Activated naive CD4-positive, alpha-beta T cell treated with anti-CD3 and anti-CD28 coated beads, Interleukin-2, amount 50 U/mL, for 16 hours (primary cell): ENCODE measurements around the gene LAMTOR2.
A peak's percentile ranks its signal among the peaks of the same experiment; 100 is the strongest.
"Not testable (repeated sequence)": the region's sequence is repeated elsewhere in the genome, so short reads cannot be mapped to it uniquely, and the experiment has no call there.

Source experiments
- DNase-seq: peaks from one replicate; pipeline ENCODE4 v3.0.0-alpha.2; 2020

Gene LAMTOR2

GRCh38 chr1:156054500-156055280 is at the start of gene LAMTOR2:
Gene LAMTOR2, plus strand, starts transcription at chr1:156054782. Its CDS starts 108 bp downstream, at chr1:156054890.
- peak; percentile 97 for DNase-seq

GRCh38 chr1:156004843-156005584 is 49.6 kb upstream of the LAMTOR2 start:
- DNase-seq: no peak

GRCh38 chr1:156006666-156007376 is 47.8 kb upstream of the LAMTOR2 start:
- DNase-seq: no peak

- DNase-seq: no peak
These were observed 45.2 kb upstream of the LAMTOR2 start for GRCh38 chr1:156009404-156009803.

- no peak for DNase-seq
These were observed 42.3 kb upstream of the LAMTOR2 start for GRCh38 chr1:156012051-156012817.

- no peak for DNase-seq
These were observed 39.8 kb upstream of the LAMTOR2 start for GRCh38 chr1:156014829-156015228.

GRCh38 chr1:156019946-156020292 is 34.7 kb upstream of the LAMTOR2 start:
- DNase-seq: no peak

- peak; percentile 82 for DNase-seq
These were observed 34.1 kb upstream of the LAMTOR2 start, which contains the start of gene SSR2 for GRCh38 chr1:156020293-156021092. Gene SSR2, minus strand, starts transcription at chr1:156020951. Its CDS starts 784 bp downstream, at chr1:156020167.

GRCh38 chr1:156021093-156021428 is 33.5 kb upstream of the LAMTOR2 start:
- no peak for DNase-seq

GRCh38 chr1:156021954-156022353 is 32.6 kb upstream of the LAMTOR2 start:
- no peak for DNase-seq

GRCh38 chr1:156024801-156025200 is 29.8 kb upstream of the LAMTOR2 start:
- no peak for DNase-seq

GRCh38 chr1:156025876-156026275 is 28.7 kb upstream of the LAMTOR2 start:
- peak; percentile 18 for DNase-seq

GRCh38 chr1:156026588-156026987 is 28.0 kb upstream of the LAMTOR2 start:
- no peak for DNase-seq

- DNase-seq: no peak
These were observed 21.6 kb upstream of the LAMTOR2 start for GRCh38 chr1:156033011-156033410.

- not testable (repeated sequence) for DNase-seq
These were observed 19.6 kb upstream of the LAMTOR2 start for GRCh38 chr1:156034991-156035390.

- no peak for DNase-seq
These were observed 11.8 kb upstream of the LAMTOR2 start for GRCh38 chr1:156042828-156043227.

GRCh38 chr1:156045076-156045475 is 9.5 kb upstream of the LAMTOR2 start:
- no peak for DNase-seq

GRCh38 chr1:156048663-156049258 is 5.8 kb upstream of the LAMTOR2 start:
- no peak for DNase-seq

- no peak for DNase-seq
These were observed 4.2 kb upstream of the LAMTOR2 start for GRCh38 chr1:156050376-156050775.

- no peak for DNase-seq
These were observed 3.4 kb upstream of the LAMTOR2 start for GRCh38 chr1:156051011-156051725.
